Natural killer cell (primary cell): Measurements from ENCODE around the gene FLT3LG. TPM values are rescaled to one million over a fixed set of nuclear protein-coding genes. Genes with fewer than 3 reads are reported as not detected.

Experiments used
- ATAC-seq, 3 donors: fragments of 150-1000 bp in 2 of 3; fragments of 200-7000 bp in 1 of 3; cut with Tn5 transposase; 1 replicate in 1 of 3; 2 replicates in 2 of 3; pipeline ENCODE4 v1.10.0; 2021; ENCODE audit warnings: mild to moderate bottlenecking in 2 of 3, moderate library complexity in 2 of 3
- DNase-seq, 2 donors: peaks; one replicate each; pipeline versions ENCODE4 v3.0.0 to v3.0.0-alpha.2; 2013 to 2021; ENCODE audit warnings: mixed read lengths in 1 of 2
- H3K27ac ChIP-seq: one replicate; pipeline ENCODE4 v1.5.1; 2013; ENCODE audit warnings: mild to moderate bottlenecking, low read length
- H3K27me3 ChIP-seq: one replicate; pipeline ENCODE4 v1.6.1; 2013; ENCODE audit warnings: low read length; ENCODE audit not compliant: control insufficient read depth, insufficient read depth
- H3K36me3 ChIP-seq: one replicate; pipeline ENCODE4 v1.6.1; 2013; ENCODE audit warnings: low read length; ENCODE audit not compliant: control insufficient read depth, insufficient read depth
- H3K4me1 ChIP-seq: one replicate; pipeline ENCODE4 v1.6.1; 2013; ENCODE audit warnings: low read length; ENCODE audit not compliant: control insufficient read depth, insufficient read depth
- H3K4me3 ChIP-seq: one replicate; pipeline ENCODE4 v1.5.1; 2013; ENCODE audit warnings: low read length
- H3K9me3 ChIP-seq: one replicate; pipeline ENCODE4 v1.6.1; 2013; ENCODE audit warnings: low read length; ENCODE audit not compliant: control insufficient read depth, insufficient read depth
- H3K27ac Mint-ChIP-seq, 2 donors: one replicate each; pipeline ENCODE4 v1.8.0; 2022; ENCODE audit warnings: mild to moderate bottlenecking in 2 of 2, mixed read lengths in 2 of 2, moderate library complexity in 1 of 2
- H3K27me3 Mint-ChIP-seq, 2 donors: one replicate each; pipeline ENCODE4 v1.8.0; 2022; ENCODE audit warnings: low read depth in 2 of 2, mixed read lengths in 2 of 2
- H3K36me3 Mint-ChIP-seq: one replicate; pipeline ENCODE4 v1.8.0; 2022; ENCODE audit warnings: mixed read lengths
- H3K4me1 Mint-ChIP-seq, 2 donors: one replicate each; pipeline ENCODE4 v1.8.0; 2022; ENCODE audit warnings: mixed read lengths in 2 of 2
- H3K4me3 Mint-ChIP-seq: one replicate; pipeline ENCODE4 v1.8.0; 2022; ENCODE audit warnings: mild to moderate bottlenecking, moderate library complexity, mixed read lengths
- H3K9me3 Mint-ChIP-seq, 2 donors: one replicate each; pipeline ENCODE4 v1.8.0; 2022; ENCODE audit warnings: mixed read lengths in 2 of 2
- WGBS: methylation state at CpG from one replicate; pipeline ENCODE4 v1.1.7; 2013; ENCODE audit warnings: missing lambda C conversion rate; ENCODE audit not compliant: insufficient coverage; 5-methylcytosine and 5-hydroxymethylcytosine counted together
- intact Hi-C: fragments of 100-400 bp; cut with micrococcal nuclease; formaldehyde crosslinking; loops from one replicate; pipeline ENCODE4 v1.14.2; 2022
- total RNA-seq, 4 donors: library from RNA; stranded (reverse); fragments of 120-200 nt in 1 of 4; gene quantifications; one replicate each; pipeline versions ENCODE4 v1.2.3 to v1.2.4, GENCODE V29; 2013 to 2022
- TF ChIP-seq, protein P1 (sequence below): fragments of 200-600 bp; IDR thresholded peaks from one replicate; pipeline ENCODE4 v1.8.0; 2022; ENCODE audit warnings: antibody characterized with exemption

The FLT3LG gene
- total RNA-seq, 3 donors from 2014 or later (not counting 1 experiment from before 2014, with no cell fraction given) = 44.7 to 65.7 (median 64.8) TPM

- Mint-ChIP-seq H3K27ac (peak overlapping the region; percentile 92 to 98), H3K36me3 (peaks cover 8% of the 10 kb centered on the region), H3K4me3 (peak overlapping the region; percentile 95), H3K4me1 (peaks cover 31 to 37% of the 10 kb centered on the region in 2 donors), H3K9me3 (no peaks in the 10 kb centered on the region), H3K27me3 (no peaks in the 10 kb centered on the region)
- Histone ChIP-seq H3K27ac (peak overlapping the region; percentile 30), H3K4me1 (peaks cover 53% of the 10 kb centered on the region), H3K36me3 (peaks cover 50% of the 10 kb centered on the region), H3K27me3 (no peaks in the 10 kb centered on the region), H3K4me3 (peak overlapping the region; percentile 93), H3K9me3 (no peaks in the 10 kb centered on the region)
- ATAC-seq = no peak
- intact Hi-C loops = loop anchor here (5.0 kb wide), 1 partner anchor 388 kb away; the partner anchor contains the start of genes AKT1S1 and TBC1D17
- 11% methylated on average over 10 of the region's 15 CpGs for WGBS
- TF ChIP-seq, protein P1, sequence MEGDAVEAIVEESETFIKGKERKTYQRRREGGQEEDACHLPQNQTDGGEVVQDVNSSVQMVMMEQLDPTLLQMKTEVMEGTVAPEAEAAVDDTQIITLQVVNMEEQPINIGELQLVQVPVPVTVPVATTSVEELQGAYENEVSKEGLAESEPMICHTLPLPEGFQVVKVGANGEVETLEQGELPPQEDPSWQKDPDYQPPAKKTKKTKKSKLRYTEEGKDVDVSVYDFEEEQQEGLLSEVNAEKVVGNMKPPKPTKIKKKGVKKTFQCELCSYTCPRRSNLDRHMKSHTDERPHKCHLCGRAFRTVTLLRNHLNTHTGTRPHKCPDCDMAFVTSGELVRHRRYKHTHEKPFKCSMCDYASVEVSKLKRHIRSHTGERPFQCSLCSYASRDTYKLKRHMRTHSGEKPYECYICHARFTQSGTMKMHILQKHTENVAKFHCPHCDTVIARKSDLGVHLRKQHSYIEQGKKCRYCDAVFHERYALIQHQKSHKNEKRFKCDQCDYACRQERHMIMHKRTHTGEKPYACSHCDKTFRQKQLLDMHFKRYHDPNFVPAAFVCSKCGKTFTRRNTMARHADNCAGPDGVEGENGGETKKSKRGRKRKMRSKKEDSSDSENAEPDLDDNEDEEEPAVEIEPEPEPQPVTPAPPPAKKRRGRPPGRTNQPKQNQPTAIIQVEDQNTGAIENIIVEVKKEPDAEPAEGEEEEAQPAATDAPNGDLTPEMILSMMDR = no peak
- DNase-seq = peak in 1 of 2 donors; percentile 35
These were observed 15.0 kb downstream of the FLT3LG start for GRCh38 chr19:49488863-49489537.

- DNase-seq (peak in 1 of 2 donors; percentile 73), ATAC-seq (no peak)
- WGBS = 65% methylated on average over 15 of the region's 15 CpGs
- Histone ChIP-seq H3K27ac (peak overlapping the region; percentile 30), H3K4me1 (peaks cover 59% of the 10 kb centered on the region), H3K9me3 (no peaks in the 10 kb centered on the region), H3K36me3 (peaks cover 49% of the 10 kb centered on the region), H3K27me3 (no peaks in the 10 kb centered on the region), H3K4me3 (no peak overlapping the region)
- H3K27ac Mint-ChIP-seq = peak overlapping the region; percentile 59 to 98
- H3K36me3 Mint-ChIP-seq = peaks cover 8% of the 10 kb centered on the region
- intact Hi-C loops = loop anchor here (5.0 kb wide), 1 partner anchor 388 kb away; the partner anchor contains the start of genes AKT1S1 and TBC1D17
- H3K9me3 Mint-ChIP-seq = no peaks in the 10 kb centered on the region
- peaks cover 31 to 37% of the 10 kb centered on the region in 2 donors for H3K4me1 Mint-ChIP-seq
- TF ChIP-seq, protein P1 = no peak
- no peaks in the 10 kb centered on the region for H3K27me3 Mint-ChIP-seq
- peak overlapping the region; percentile 47 for H3K4me3 Mint-ChIP-seq
These were observed 15.7 kb downstream of the FLT3LG start for GRCh38 chr19:49489601-49490167.

DNA sequence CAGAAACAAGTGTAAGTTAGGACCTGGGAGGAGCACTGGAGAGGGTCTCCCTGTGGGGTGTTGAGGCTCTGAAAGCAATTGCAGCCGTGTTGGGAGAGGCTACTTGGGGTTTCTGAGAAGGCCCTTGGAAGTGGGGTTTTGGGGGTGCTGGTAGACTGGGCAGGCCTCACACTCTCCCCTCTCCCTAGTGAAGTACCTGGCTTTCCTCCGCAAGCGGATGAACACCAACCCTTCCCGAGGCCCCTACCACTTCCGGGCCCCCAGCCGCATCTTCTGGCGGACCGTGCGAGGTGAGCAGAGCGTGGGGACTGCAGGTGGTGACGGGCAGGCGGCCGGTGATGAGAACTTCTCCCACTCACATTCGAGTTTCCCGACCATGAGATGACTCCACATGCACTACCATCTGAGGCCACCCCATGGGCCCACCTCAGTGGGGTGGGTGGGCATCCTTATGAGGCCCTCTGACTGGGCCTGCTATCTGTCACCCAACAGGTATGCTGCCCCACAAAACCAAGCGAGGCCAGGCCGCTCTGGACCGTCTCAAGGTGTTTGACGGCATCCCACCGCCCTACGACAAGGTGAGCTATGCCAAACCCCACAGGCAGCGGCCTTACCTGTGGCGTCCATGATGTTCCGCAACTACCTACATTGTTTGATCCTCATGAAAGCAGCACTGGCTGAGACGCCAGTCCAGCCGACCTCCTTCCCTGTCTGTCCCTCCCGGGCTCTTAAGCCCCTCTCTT is 16.4 kb downstream of the FLT3LG start:
- Histone ChIP-seq H3K9me3 (no peaks in the 10 kb centered on the region), H3K4me3 (no peak overlapping the region), H3K27ac (peak overlapping the region; percentile 25), H3K36me3 (peaks cover 48% of the 10 kb centered on the region), H3K4me1 (peaks cover 67% of the 10 kb centered on the region), H3K27me3 (no peaks in the 10 kb centered on the region)
- H3K27me3 Mint-ChIP-seq = no peaks in the 10 kb centered on the region
- ATAC-seq (no peak), DNase-seq (peak in 1 of 2 donors; percentile 44)
- intact Hi-C loops = no loop called here
- H3K36me3 Mint-ChIP-seq = peaks cover 8% of the 10 kb centered on the region
- peak overlapping the region in 1 of 2 donors; percentile 59 for H3K27ac Mint-ChIP-seq
- peaks cover 31 to 37% of the 10 kb centered on the region in 2 donors for H3K4me1 Mint-ChIP-seq
- peak overlapping the region; percentile 35 for H3K4me3 Mint-ChIP-seq
- WGBS = 83% methylated on average over 27 of the region's 27 CpGs
- TF ChIP-seq, protein P1 = no peak
- no peaks in the 10 kb centered on the region for H3K9me3 Mint-ChIP-seq
